GM20000 (cell line): ENCODE measurements around the gene TADA2A.

Source experiments
- DNase-seq: peaks from one replicate; pipeline ENCODE4 v3.0.0; 2012; ENCODE audit warnings: low spot score
- TF ChIP-seq, protein P1 (sequence below): IDR thresholded peaks from 2 replicates; pipeline ENCODE4 v1.5.1; 2012; ENCODE audit warnings: mild to moderate bottlenecking, control low read depth; ENCODE audit errors: extremely low read depth, missing control alignments

TADA2A gene, protein sequence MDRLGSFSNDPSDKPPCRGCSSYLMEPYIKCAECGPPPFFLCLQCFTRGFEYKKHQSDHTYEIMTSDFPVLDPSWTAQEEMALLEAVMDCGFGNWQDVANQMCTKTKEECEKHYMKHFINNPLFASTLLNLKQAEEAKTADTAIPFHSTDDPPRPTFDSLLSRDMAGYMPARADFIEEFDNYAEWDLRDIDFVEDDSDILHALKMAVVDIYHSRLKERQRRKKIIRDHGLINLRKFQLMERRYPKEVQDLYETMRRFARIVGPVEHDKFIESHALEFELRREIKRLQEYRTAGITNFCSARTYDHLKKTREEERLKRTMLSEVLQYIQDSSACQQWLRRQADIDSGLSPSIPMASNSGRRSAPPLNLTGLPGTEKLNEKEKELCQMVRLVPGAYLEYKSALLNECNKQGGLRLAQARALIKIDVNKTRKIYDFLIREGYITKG

DNA sequence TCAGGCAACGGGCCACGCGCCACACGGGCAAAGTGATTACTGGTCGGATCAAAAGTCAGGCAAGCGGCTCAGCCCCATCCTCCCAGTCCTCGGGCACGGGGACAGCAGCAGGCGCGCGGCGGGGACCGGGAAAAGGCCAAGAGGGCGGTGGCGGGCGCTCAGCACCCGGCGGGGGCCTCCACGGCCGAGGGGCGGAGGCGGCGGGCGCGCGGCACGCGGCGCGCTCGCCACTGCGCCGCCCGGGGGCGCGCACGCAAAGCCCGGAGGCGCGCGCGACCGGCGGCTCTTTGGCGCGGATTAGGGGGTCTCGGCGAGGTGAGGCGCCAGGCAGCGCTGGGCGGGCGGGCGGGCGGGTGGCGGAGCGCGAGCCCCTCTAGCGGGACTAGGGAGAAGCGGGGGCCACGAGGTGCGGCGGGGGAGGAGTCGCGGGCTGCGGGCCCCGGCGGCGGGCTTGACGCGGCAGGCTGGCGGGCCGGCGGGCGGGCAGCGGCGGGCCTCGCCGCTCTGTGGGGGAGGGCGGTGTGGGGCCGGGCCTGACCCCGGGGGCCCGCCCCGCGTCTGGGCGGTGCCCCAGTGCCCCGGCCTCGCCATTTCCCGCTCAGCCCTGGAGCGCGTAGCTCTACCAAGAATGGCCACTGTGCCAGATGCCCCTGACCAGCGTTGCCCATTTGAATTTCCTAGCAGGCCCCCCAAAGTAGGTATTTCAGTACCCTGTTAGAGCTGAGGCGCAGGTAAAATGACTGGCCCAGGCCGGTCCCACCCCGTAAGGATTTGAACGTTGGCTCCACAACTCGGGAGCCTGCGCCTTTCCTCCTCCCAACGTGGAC is at the start of gene TADA2A, which contains the start of gene ACACA:
TADA2A (plus strand) TSS at position 252 of the 827 bp plus-strand sequence. CDS start 4,480 bp downstream, outside the sequence.
ACACA (minus strand) TSS at position 202 of the 827 bp plus-strand sequence. CDS start 537 bp downstream, outside the sequence.
- DNase-seq = peak; percentile 97

DNA sequence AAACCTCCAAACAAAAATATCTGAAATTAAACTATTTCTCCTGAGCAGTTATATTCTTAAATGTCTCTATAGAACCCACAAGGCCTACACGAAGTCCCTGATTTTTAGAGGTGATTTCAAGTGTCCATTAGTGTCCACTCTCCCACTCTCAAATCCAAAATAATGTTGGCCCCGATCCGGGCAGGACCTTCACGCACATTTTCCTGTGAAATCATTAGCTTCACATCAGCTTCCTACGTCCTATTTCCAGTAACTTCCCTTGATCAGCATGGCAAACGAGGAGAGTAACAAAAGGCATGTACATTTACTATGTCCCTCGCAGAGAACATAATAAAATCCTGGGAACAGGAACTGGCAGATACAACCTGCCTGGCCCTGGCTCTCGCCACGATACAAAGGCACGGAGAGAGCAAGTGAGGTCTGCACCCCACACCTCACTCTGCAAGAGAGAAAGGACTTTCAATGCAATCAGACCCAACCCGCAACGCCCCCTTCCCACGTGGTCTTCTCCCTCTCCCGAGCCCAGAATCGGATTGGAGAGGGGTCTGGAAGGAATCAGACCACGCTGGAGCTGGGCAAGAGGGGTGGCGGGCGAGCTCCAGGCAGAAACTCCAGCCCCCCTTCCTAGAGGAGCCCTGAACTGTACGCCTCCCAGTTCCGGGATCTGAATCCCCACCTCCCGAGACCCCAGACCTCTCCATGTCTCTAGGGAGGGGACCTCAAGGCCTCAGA is 48.4 kb upstream of the TADA2A start:
- DNase-seq = peak; percentile 63
- TF ChIP-seq, protein P1, sequence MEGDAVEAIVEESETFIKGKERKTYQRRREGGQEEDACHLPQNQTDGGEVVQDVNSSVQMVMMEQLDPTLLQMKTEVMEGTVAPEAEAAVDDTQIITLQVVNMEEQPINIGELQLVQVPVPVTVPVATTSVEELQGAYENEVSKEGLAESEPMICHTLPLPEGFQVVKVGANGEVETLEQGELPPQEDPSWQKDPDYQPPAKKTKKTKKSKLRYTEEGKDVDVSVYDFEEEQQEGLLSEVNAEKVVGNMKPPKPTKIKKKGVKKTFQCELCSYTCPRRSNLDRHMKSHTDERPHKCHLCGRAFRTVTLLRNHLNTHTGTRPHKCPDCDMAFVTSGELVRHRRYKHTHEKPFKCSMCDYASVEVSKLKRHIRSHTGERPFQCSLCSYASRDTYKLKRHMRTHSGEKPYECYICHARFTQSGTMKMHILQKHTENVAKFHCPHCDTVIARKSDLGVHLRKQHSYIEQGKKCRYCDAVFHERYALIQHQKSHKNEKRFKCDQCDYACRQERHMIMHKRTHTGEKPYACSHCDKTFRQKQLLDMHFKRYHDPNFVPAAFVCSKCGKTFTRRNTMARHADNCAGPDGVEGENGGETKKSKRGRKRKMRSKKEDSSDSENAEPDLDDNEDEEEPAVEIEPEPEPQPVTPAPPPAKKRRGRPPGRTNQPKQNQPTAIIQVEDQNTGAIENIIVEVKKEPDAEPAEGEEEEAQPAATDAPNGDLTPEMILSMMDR = no peak

More for the DNA sequence above, at the start of gene TADA2A, which contains the start of gene ACACA:
- TF ChIP-seq, protein P1 = no peak

DNA sequence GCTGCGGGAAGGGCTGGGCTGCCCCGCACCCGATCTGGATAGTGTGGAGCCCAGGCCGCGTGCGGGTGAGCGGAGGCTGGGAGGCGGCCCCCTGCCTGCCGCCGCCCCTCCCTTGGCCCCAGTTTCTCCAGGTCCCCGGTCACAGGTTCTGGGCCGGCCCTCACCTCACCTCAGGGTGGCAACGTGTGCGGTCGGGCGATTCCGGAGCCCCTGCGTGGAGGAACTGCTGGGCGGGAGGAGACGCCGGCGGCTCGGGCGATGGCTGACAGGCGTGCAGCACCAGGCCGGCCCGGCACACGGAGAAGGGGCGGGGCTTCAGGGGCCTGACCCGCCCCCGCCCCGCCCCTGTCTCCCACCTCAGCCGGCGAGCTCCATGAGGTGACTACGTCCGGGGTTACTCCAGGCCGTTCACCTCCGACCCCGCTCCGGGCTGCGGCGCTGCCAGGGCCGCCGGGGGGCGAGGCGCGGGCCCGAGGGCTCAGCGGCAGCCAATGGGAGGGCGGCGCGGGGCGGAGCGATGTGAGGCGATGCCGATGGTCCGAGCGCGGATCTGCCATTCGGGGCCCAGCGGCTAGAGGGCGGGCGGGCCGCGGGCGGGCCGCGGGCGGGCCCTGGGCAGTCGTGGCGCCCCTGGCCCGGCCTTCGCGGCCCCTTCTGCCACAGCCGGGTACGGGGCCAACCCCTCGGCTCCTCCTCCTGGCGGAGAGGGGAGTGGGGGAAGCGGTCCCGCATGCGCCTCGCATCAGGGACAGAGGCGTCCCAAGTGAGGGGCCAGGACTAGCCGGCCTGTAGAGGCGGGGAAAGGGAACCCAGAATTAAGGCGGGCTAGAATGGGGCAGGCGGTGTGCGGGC is 47.6 kb upstream of the TADA2A start:
- DNase-seq = peak; percentile 99
- TF ChIP-seq, protein P1 = no peak

DNA sequence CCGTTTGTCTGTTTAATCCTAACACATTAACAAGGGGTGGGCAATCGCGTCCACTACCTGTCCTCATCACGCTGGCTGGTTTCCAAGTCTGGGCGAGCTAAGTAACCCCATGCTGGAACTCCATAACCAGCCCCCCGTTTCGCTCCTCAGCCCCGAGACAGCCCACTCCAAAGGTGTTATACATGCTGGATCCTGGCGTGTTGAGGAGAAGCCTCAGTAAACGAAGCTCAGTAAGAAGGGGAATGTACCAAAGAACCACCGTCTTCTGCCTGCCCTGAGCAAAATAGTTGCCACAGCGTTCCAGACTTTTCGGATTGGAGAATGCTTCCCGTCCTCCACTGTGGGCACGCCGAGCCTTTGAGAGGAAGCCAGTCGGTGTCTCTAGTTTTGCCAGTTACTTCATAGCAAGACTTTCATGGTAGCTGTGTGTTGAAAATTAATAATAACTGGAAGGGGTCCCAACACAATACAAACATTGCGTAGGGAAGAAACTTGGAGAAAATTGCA is 47.0 kb upstream of the TADA2A start:
- no peak for DNase-seq
- TF ChIP-seq, protein P1 = no peak

DNA sequence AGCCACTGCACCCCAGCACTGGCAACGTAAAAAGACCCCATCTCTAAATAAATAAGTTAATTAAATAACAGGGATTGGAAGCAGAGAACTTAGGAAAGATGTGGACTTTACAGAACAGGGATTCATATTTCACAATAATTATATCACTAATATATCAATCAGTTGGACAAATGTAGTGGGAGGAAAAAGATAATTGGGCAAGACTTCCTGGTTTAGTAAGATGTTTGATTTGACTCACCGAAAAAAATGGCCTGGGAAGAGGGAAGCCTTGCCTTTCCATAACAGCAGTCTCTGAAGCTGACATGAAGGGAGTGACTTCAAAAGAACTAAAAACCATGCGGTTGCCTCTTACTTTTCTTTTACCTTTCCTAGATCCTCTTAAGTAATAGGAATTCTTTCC is 46.1 kb upstream of the TADA2A start:
- TF ChIP-seq, protein P1 = no peak
- no peak for DNase-seq

DNA sequence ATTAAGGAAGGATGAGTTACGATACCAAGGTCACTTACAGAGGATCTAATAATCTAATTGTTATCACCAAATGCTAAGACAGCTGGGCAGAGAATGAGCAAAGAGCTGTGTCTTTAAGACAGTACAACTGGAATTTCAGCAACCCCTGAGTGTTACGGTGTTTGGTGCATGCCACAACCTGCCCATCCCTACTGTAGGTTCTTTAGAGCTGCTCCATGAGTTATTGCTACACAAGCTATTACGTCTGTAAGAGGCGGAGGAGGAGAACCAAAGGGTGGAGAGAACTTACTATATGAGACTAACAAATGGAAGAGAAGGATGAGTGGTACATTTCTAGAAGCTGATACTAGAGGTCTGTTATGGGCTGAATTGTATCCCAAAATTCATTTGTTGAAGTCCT is 45.1 kb upstream of the TADA2A start:
- no peak for DNase-seq
- TF ChIP-seq, protein P1 = no peak
